DND-41 (cell line): Measurements from ENCODE around the gene TMEM131L.

Experiments
- CTCF ChIP-seq: IDR thresholded peaks from 2 replicates; pipeline ENCODE4 v1.5.1; 2012; ENCODE audit warnings: borderline replicate concordance, low read length, moderate library complexity, mild to moderate bottlenecking; ENCODE audit not compliant: poor library complexity, severe bottlenecking; ENCODE audit errors: extremely low read depth
- EZH2 ChIP-seq: IDR thresholded peaks from 3 replicates; pipeline ENCODE4 v1.6.1; 2012; ENCODE audit warnings: borderline replicate concordance, low read depth, mild to moderate bottlenecking, moderate library complexity, low read length, inconsistent platforms; ENCODE audit not compliant: severe bottlenecking

GRCh38 chr4:153655002-153655541 is 188.9 kb downstream of the TMEM131L start:
- TF ChIP-seq EZH2 (no peak), CTCF (no peak)
